Measurements from ENCODE around the gene AP1AR.

DNA sequence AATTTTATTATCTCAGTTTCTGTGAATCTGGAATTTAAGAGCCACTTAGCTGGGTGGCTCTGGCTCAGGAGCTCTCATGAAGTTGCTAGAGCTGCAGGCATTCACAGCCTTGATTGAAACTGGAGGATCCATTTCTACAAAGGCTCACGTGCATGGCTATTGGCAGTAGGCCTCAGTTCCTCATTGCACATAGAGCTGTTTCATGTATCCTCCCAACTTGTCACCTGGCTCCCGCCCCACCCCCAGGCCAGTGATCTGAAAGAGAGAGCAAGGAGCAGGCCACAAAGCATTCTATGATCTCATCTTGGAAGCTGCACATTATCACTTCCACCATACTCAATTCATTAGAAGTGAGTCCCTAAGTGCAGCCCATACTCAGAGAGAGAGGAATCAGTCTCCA, 18.5 kb upstream of the AP1AR start:
- TF ChIP-seq, protein P1, sequence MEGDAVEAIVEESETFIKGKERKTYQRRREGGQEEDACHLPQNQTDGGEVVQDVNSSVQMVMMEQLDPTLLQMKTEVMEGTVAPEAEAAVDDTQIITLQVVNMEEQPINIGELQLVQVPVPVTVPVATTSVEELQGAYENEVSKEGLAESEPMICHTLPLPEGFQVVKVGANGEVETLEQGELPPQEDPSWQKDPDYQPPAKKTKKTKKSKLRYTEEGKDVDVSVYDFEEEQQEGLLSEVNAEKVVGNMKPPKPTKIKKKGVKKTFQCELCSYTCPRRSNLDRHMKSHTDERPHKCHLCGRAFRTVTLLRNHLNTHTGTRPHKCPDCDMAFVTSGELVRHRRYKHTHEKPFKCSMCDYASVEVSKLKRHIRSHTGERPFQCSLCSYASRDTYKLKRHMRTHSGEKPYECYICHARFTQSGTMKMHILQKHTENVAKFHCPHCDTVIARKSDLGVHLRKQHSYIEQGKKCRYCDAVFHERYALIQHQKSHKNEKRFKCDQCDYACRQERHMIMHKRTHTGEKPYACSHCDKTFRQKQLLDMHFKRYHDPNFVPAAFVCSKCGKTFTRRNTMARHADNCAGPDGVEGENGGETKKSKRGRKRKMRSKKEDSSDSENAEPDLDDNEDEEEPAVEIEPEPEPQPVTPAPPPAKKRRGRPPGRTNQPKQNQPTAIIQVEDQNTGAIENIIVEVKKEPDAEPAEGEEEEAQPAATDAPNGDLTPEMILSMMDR (IDR thresholded peaks at IDR 0.05) = no peak
- no peak for TF ChIP-seq POLR2AphosphoS5 (IDR thresholded peaks at IDR 0.05)

Data from esophagus muscularis mucosa (tissue), 3 donors.